Ovary (tissue), 9 donors: ENCODE data around the gene BEND6. TPM values are rescaled to one million over a fixed set of nuclear protein-coding genes. Genes with fewer than 3 reads are reported as not detected.

Source experiments
- DNase-seq, 5 donors: peaks; one replicate each; pipeline ENCODE4 v3.0.0-alpha.2; 2019 to 2020
- H3K27ac ChIP-seq, 2 donors: fragments of 200-600 bp; one replicate each; pipeline versions ENCODE4 v1.5.1 to v1.8.0; 2019 to 2022
- H3K27me3 ChIP-seq: fragments of 200-600 bp; one replicate; pipeline ENCODE4 v1.8.0; 2022
- H3K36me3 ChIP-seq: fragments of 200-600 bp; sonication (generic); one replicate; pipeline ENCODE4 v1.5.1; 2019
- H3K4me1 ChIP-seq: one replicate; pipeline ENCODE4 v1.8.1; 2013; ENCODE audit warnings: mild to moderate bottlenecking, moderate library complexity; ENCODE audit not compliant: insufficient read depth
- H3K4me3 ChIP-seq: fragments of 200-600 bp; sonication (generic); one replicate; pipeline ENCODE4 v1.5.1; 2017
- H3K9me3 ChIP-seq, 2 donors: fragments of 200-600 bp in 1 of 2; sonication (generic) in 1 of 2; one replicate each; pipeline versions ENCODE4 v1.5.1 to v1.8.1; 2013 to 2019; ENCODE audit warnings: mild to moderate bottlenecking in 1 of 2, moderate library complexity in 1 of 2
- CTCF ChIP-seq, 3 donors: fragments of 450-650 bp in 2 of 3; fragments of 200-600 bp in 1 of 3; IDR thresholded peaks; one replicate each; pipeline versions ENCODE4 v1.5.1 to v1.8.0; 2016 to 2022; ENCODE audit warnings: antibody characterized with exemption in 3 of 3, mild to moderate bottlenecking in 1 of 3
- EP300 ChIP-seq: sonication (generic); formaldehyde crosslinking; IDR thresholded peaks from one replicate; pipeline ENCODE4 v1.6.1; 2017; ENCODE audit warnings: antibody characterized with exemption
- POLR2A ChIP-seq: fragments of 450-650 bp; IDR thresholded peaks from one replicate; pipeline ENCODE4 v1.6.1; 2017; ENCODE audit warnings: antibody characterized with exemption, mild to moderate bottlenecking, moderate library complexity
- WGBS, 3 donors: extraction: QIAGEN DNeasy Blood & Tissue Kit in 1 of 3; methylation state at CpG; one replicate each; pipeline versions ENCODE4 v1.1.5 to v1.1.7; 2013 to 2017; 5-methylcytosine and 5-hydroxymethylcytosine counted together
- intact Hi-C, 4 donors: fragments of 100-400 bp; cut with DNase I; formaldehyde crosslinking; loops; one replicate each; pipeline versions ENCODE4 v1.11.0 to v1.15.1; 2022 to 2023
- polyA plus RNA-seq, 2 donors: library from polyadenylated mRNA; stranded (reverse); fragments of 200-250 nt in 1 of 2; fragments of 350-450 nt in 1 of 2; fragmentation: Illumina TruSeq in 1 of 2; extraction: RNeasy Lipid Tissue Mini Kit (QIAGEN cat#74804) in 1 of 2; gene quantifications; one replicate each; pipeline ENCODE4 v1.2.3, GENCODE V29; 2013 to 2014
- small RNA-seq: library from RNA; depleted of rRNA; stranded (forward); fragments of <200 nt; gene quantifications from one replicate; pipeline ENCODE3, GENCODE V24; 2016
- total RNA-seq, 7 donors: library from RNA; depleted of rRNA in 2 of 7; stranded (reverse); fragments of >200 nt in 2 of 7; fragmentation: NEBNext Ultra II Directional in 3 of 7; extraction: Animal tissue kit (Norgen Biotek cat#: 25700) in 3 of 7; gene quantifications; one replicate each; pipeline versions ENCODE4 v1.1.0 to v1.2.4, GENCODE V29; 2016 to 2023
- donor health status: DM: no; HTN: no; CAD: no; lungs with moderate emphysema.
- donor health status: DM: no; HTN: no; CAD: no.
- donor health status: Bipolar disorder and iron deficiency.
- donor health status: DM: yes; HTN: yes; CAD: no.
- donor health status: DM: no; HTN: no; CAD: no.
- donor health status: DM: yes; HTN: yes; CAD: no.

The BEND6 gene
- total and polyA plus RNA-seq, 9 donors: 1.3 to 5.2 (median 2.2) TPM

GRCh38 chr6:57074383-57074782 lies 119.5 kb downstream of the BEND6 start:
- Histone ChIP-seq H3K4me3 (no peak overlapping the region), H3K27me3 (no peaks in the 10 kb centered on the region), H3K4me1 (no peaks in the 10 kb centered on the region), H3K27ac (no peak overlapping the region), H3K36me3 (no peaks in the 10 kb centered on the region), H3K9me3 (no peaks in the 10 kb centered on the region)
- WGBS, 3 donors: 89 to 94% (median 92%) methylated on average over 8 of the region's 8 CpGs
- intact Hi-C loops: no loop called here
- TF ChIP-seq EP300 (no peak), POLR2A (no peak), CTCF (IDR thresholded peaks at IDR 0.05) (no peak)
- DNase-seq: no peak

DNA sequence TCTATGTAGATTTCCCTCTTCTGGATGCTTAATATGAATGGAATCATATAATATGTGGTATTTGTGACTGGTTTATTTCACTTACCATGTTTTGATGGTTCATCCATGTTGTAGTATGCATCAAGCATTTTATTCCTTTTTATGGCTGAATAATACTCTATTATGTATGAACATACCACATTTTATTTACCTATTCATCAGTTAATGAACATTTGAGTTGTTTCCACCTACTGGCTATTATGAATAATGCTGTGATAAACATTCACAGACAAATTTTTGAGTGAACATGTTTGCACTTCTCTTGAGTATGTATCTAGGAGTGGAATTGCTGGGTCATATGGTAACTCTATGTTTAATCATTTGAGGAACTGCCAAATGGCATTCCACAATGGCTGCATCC lies 120.2 kb downstream of the BEND6 start:
- H3K4me1 ChIP-seq: no peaks in the 10 kb centered on the region

More for the DNA sequence above, 120.2 kb downstream of the BEND6 start:
- Histone ChIP-seq H3K27me3 (no peaks in the 10 kb centered on the region), H3K36me3 (no peaks in the 10 kb centered on the region), H3K27ac (no peak overlapping the region), H3K9me3 (no peaks in the 10 kb centered on the region), H3K4me3 (no peak overlapping the region)
- no peak for DNase-seq
- intact Hi-C loops: no loop called here
- TF ChIP-seq POLR2A (no peak), CTCF (IDR thresholded peaks at IDR 0.05) (no peak), EP300 (no peak)

Small RNAs within 50 kb of the gene (small RNA-seq; reads per million reads assigned to genes)
- gene FTH1P15: not detected
- gene RNU6-626P: not detected

Other genes with a start within 250 kb of the BEND6 start
- 10 to 100 TPM in 6 of 7 donors, 1 to 10 TPM in 1; 6.4 to 34.4 (median 20.5) TPM for gene KIAA1586, start 91.6 kb downstream of the BEND6 start, total RNA-seq
- gene KIAA1586, start 91.6 kb downstream of the BEND6 start, polyA plus RNA-seq: 1 to 10 TPM; 6.8 to 9.4 TPM
- 10 to 100 TPM; 45.0 to 65.9 (median 56.7) TPM for gene ZNF451, start 135.1 kb downstream of the BEND6 start, total RNA-seq
- gene ZNF451, start 135.1 kb downstream of the BEND6 start, polyA plus RNA-seq: 10 to 100 TPM; 11.8 to 19.1 TPM
- gene BAG2, start 217.2 kb downstream of the BEND6 start, total RNA-seq: 10 to 100 TPM in 5 of 7 donors, 1 to 10 TPM in 2; 9.4 to 18.2 (median 13.6) TPM
- gene BAG2, start 217.2 kb downstream of the BEND6 start, polyA plus RNA-seq: 10 to 100 TPM in 1 of 2 donors, 1 to 10 TPM in 1; 9.6 to 13.4 TPM